KOPT-K1 (cell line): ENCODE measurements around the gene RTN4R.
"Not testable (repeated sequence)": the region's sequence is repeated elsewhere in the genome, so short reads cannot be mapped to it uniquely, and the experiment has no call there.

Experiments used
- H3K27ac ChIP-seq: fragments of 200-600 bp; sonication (generic); 2 replicates; pipeline ENCODE4 v1.5.1; 2016; ENCODE audit warnings: antibody characterized with exemption, mild to moderate bottlenecking, low read depth, low read length; ENCODE audit not compliant: poor library complexity, severe bottlenecking
- H3K36me3 ChIP-seq: fragments of 200-600 bp; sonication (generic); 2 replicates; pipeline ENCODE4 v1.5.1; 2017; ENCODE audit warnings: antibody characterized with exemption, mild to moderate bottlenecking, low read length, moderate library complexity; ENCODE audit not compliant: insufficient read depth
- H3K9me3 ChIP-seq: fragments of 200-600 bp; sonication (generic); 2 replicates; pipeline ENCODE4 v1.5.1; 2017; ENCODE audit warnings: antibody characterized with exemption, low read length, mild to moderate bottlenecking; ENCODE audit not compliant: insufficient read depth, poor library complexity, severe bottlenecking

The RTN4R gene

GRCh38 chr22:20271114-20271994 lies 3.2 kb upstream of the RTN4R start:
- Histone ChIP-seq H3K9me3 (no peaks in the 10 kb centered on the region), H3K27ac (no peak overlapping the region)

GRCh38 chr22:20270190-20271113 lies 2.3 kb upstream of the RTN4R start:
- H3K27ac ChIP-seq, H3K36me3 ChIP-seq, H3K9me3 ChIP-seq: not testable (repeated sequence)

More at GRCh38 chr22:20271114-20271994, 3.2 kb upstream of the RTN4R start:
- H3K36me3 ChIP-seq, result no peaks in the 10 kb centered on the region

- H3K27ac ChIP-seq, H3K9me3 ChIP-seq, H3K36me3 ChIP-seq: not testable (repeated sequence)
Measured at GRCh38 chr22:20269673-20270072, 1.6 kb upstream of the RTN4R start.

- not testable (repeated sequence) for H3K27ac ChIP-seq, H3K36me3 ChIP-seq, H3K9me3 ChIP-seq
Measured at GRCh38 chr22:20269201-20269600, 1.1 kb upstream of the RTN4R start.

GRCh38 chr22:20267441-20268278 lies 458 bp downstream of the RTN4R start:
- Histone ChIP-seq H3K36me3 (no peaks in the 10 kb centered on the region), H3K9me3 (no peaks in the 10 kb centered on the region), H3K27ac (no peak overlapping the region)

- H3K36me3 ChIP-seq, H3K9me3 ChIP-seq, H3K27ac ChIP-seq: not testable (repeated sequence)
Measured at GRCh38 chr22:20266667-20267440, 1.3 kb downstream of the RTN4R start.

- not testable (repeated sequence) for H3K9me3 ChIP-seq, H3K27ac ChIP-seq, H3K36me3 ChIP-seq
Measured at GRCh38 chr22:20265772-20266666, 2.1 kb downstream of the RTN4R start.

- Histone ChIP-seq H3K9me3 (no peaks in the 10 kb centered on the region), H3K27ac (no peak overlapping the region), H3K36me3 (no peaks in the 10 kb centered on the region)
Measured at GRCh38 chr22:20264614-20265452, 3.3 kb downstream of the RTN4R start.

GRCh38 chr22:20263404-20264281 lies 4.5 kb downstream of the RTN4R start:
- not testable (repeated sequence) for H3K36me3 ChIP-seq, H3K27ac ChIP-seq, H3K9me3 ChIP-seq

- Histone ChIP-seq H3K9me3 (no peaks in the 10 kb centered on the region), H3K36me3 (no peaks in the 10 kb centered on the region), H3K27ac (no peak overlapping the region)
Measured at GRCh38 chr22:20262582-20263147, 5.5 kb downstream of the RTN4R start.

- Histone ChIP-seq H3K27ac (no peak overlapping the region), H3K36me3 (no peaks in the 10 kb centered on the region), H3K9me3 (no peaks in the 10 kb centered on the region)
Measured at GRCh38 chr22:20261848-20262581, 6.1 kb downstream of the RTN4R start.
